NCI-H1105 (cell line): ENCODE measurements around the gene PLPP7.

Experiments
- DNase-seq: peaks from one replicate; lab custom pipeline; 2025; lab: John Stamatoyannopoulos, UW

Gene PLPP7

DNA sequence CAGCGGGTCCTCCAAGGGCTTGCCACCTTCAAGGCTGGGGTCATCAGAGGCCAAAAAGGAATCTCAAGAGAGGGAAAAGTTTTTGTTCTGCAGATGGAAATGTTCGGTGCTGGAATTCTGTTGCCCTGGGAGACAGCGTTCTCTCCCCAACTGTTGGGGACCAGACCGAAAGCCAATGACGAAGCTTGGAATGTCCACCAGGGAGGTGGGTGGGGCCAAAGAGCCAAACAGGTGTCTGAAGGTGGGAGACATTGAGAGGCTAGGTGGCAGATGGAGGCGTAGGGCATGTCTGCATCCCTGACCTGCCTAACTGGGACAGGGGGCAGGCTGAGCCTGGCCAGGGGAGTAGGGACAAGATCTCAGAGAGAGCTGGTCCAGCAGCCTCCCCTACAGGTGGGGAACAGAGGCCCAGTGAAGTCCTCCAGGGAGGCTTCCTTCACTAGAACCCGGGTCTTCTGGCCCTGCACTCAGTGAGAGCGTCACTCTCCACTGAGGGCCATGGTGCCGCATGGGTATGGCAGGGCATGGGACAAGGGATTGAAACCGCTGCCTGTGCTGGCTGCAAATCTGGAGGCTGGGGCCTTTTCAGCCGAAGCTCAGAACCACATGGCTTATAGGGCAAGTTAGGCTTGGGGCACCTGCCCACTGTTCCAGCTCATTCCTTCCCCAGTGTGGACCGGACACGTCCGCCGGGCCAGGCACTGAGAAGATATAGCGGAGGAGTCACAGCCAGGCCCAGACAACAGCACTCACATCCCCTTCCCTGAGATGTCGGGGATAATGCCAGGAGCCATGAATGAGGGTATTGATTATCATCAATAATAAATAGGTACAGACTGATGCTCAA lies 8.2 kb upstream of the PLPP7 start:
- no peak for DNase-seq

- no peak for DNase-seq
Observed at GRCh38 chr9:131282175-131282574, 7.3 kb upstream of the PLPP7 start.

GRCh38 chr9:131282688-131283422 lies 6.7 kb upstream of the PLPP7 start:
- no peak for DNase-seq

- no peak for DNase-seq
Observed at GRCh38 chr9:131284856-131285255, 4.7 kb upstream of the PLPP7 start.

GRCh38 chr9:131287359-131287758 lies 2.2 kb upstream of the PLPP7 start:
- DNase-seq = no peak

GRCh38 chr9:131288217-131288616 lies 1.3 kb upstream of the PLPP7 start:
- no peak for DNase-seq

- DNase-seq = no peak
Observed at GRCh38 chr9:131290036-131290766, 678 bp downstream of the PLPP7 start.

- no peak for DNase-seq
Observed at GRCh38 chr9:131290767-131291370, 1.3 kb downstream of the PLPP7 start.

DNA sequence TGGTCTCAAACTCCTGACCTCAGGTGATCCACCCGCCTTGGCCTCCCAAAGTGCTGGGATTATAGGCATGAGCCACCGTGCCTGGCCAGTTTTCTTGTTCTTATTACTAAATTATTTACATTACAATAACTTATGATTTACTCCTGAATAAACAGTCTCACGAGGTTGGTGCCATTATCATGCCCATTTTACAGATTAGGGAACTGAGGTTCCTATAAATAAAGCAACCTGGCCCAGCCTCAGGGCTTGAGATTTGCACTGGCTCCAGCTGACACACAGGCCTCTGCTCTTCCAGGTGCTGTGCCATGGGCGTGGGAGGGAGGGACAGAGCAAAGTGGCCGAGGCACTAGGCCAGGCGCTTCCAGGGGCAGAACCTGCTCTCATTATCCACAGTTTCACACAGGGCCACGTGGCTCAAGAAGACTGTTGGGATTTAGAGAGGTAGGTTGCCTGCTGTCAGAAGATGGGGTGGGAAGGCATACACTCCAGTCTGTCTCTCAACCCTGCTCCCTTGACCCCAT lies 2.3 kb downstream of the PLPP7 start:
- no peak for DNase-seq

- DNase-seq = no peak
Observed at GRCh38 chr9:131292937-131293336, 3.4 kb downstream of the PLPP7 start.

DNA sequence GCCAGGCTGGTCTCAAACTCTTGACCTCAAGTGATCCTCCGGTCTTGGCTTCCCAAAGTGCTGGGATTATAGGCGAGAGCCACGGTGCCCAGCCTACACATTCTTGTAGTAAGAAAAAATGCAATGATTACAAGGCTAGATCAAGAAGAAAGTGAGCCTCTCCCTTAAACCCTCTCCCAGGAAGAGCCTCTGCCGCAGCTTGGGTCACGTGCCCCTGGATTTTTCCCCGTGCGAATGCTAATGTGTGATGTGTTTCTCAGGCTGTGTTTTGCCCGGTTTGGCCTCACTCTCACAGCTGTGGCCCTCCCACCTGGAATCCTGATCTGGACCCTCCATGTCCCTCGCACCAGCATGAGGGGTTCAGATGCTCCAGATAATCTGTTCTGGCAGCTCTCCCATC lies 6.9 kb downstream of the PLPP7 start:
- DNase-seq = no peak

DNA sequence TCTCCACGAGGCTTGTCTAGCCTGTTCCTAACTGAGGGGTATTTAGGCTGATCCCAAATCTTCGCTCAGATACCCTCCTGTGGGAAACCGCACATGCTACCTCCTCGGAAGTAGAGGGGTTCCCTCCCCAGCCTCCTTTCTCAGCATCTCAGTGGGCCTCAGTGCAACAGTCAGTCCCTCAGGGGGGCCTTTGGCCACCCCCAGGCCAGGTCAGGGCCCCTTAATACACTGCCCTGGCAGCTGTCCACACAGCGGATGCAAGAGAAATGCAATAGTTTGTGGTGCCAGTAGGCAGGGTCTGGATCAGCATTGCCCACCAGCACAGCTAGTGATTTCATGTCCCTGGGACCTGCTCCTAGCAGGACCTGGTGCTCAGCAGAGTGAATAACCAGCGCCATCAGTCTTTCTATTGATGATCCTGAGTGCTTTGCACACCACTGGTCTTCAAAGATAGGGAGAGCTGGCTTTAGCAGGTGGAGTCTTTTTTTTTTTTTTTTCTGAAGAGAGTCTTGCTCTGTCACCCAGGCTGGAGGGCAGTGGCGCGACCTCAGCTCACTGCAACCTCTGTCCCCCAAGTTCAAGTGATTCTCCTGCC lies 7.5 kb downstream of the PLPP7 start:
- DNase-seq = no peak

DNA sequence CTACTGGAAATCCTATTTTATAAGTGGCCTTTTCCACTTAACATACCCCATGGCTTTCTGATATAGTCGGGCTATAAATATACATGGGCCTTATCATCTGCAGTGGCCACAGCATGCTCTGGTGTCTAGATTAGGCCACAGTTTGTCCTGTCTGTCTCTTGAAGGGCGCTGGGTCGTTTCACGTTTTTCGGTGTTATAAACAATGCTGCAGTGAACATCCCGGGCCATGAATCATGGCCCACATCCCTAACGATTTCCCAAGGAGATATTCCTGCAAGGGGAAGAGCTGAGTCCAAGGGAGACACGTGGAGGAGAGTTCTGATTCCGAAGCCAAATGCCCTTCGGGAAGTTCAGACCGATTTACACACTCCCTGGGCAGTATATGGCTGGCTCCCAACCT lies 8.4 kb downstream of the PLPP7 start:
- DNase-seq = no peak

- DNase-seq = no peak
Observed at GRCh38 chr9:131298341-131298740, 8.8 kb downstream of the PLPP7 start.

- DNase-seq = no peak
Observed at GRCh38 chr9:131298816-131299215, 9.3 kb downstream of the PLPP7 start.

DNA sequence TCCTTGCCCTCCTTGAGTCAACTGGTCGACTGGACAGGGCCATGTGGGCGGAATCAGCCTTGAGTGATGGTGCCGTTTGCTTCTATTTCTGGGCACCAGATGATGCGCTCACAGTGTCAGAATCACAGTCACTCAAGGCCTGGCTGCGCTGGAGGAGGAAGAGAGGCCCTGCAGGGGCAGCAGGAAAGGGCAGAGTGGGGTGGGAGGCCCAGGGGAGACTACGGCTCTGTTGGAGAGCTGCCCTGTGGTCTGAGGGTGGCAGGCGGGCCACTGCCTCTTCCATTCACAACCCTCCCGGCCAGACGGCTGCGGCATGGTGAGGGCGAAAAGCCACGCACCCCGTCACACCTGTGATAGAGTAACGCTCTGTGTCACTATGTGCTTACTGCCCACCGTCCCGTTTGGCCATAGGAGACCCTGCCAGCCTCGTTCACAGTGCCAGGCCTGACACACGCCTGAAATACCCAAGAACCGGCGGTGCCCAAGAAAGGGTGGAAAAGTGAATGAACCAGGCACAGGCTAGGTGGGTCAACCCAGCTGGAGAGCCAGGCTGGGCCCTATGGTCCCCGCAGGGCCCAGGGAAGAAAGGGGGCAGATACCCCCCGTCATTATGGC lies 9.9 kb downstream of the PLPP7 start:
- DNase-seq = no peak

DNA sequence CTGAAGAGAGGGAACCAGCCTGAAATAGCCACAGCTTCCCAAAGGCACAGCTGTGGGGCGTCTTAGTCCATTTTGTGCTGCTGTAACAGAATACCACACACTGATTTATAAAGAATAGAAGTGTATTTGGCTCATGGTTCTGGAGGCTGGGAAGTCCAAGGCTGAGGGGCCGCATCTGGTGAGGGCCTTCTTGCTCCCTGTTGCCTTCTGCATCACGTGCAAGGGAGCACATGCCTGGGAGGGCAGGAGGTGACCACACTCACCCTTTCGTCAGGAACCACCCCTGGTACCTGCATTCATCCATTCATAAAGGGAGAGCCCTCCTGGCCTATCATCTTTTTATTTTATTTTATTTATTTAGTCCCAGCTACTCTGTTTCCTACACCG lies 10.4 kb downstream of the PLPP7 start:
- no peak for DNase-seq

DNA sequence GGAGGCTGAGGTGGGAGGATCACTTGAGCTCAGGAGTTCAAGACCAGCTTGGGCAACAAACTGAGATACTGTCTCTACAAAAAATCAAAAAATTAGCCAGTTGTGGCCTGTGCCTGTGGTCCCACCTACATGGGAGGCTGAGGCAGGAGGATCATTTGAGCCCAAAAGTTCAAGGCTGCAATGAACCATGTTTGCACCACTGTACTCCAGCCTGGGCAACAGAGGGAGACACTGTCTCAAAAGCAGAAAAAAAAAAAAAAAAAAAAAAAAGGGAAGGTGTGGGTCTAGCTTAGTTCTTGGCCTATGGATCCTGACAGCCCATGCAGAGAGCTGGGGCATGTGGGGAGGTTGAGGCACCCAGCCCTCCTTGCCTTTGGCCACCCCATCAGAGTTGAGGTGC lies 10.9 kb downstream of the PLPP7 start:
- no peak for DNase-seq

DNA sequence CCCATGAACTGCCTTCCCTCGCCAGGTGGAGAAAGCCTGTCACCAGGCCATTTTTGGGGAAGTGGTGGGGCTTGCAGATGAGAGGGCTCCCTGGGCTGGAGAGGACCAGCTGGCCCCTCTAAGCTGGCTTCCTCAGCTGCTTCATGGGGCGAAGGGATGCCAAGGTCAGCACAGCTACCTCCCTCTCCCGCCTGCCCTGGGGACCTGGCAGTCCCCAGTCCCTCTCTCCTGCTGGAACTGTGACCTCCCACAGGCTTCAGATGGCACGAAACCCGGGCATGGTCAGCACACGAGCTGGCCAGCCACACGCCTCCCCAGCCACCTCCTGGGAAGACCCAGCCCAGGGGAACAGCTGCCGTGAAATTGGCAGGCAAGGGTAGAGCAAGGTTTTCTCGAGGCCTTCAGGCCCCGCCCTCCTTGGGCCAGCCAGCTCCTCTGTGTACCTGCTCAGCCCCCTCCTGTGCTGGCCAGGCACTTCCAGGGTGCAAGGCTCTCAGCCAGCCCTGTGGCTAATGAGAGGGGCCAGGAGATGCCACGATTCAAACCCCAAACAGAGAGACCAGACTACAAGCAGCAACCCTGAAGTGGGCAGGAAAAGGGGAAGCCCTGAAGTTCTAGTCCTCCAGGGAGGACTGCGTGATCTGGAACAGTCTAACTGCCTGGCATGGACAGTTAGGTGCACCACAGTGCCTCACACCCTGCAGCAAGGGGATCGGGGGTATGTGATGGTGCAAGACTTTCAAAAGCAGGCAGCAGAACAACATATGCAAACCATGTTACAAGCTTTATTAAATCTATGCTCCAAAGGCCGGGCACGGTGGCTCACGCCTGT lies 12.9 kb downstream of the PLPP7 start:
- no peak for DNase-seq
